ENCODE data around the gene SLC35G6.

The SLC35G6 gene

DNA sequence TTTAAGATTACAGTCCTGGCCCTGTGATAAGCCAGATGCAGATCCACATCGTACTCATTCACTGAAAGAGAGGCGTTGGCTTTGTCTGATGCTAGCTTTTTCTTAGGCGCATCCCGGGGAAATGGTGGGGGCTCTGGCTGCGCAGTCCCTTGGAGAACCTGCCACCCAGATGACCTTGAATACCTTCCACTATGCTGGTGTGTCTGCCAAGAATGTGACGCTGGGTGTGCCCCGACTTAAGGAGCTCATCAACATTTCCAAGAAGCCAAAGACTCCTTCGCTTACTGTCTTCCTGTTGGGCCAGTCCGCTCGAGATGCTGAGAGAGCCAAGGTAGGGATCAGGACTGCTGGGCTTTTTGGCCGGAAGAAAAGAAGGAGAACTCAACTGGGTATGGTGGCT lies 26.9 kb downstream of the SLC35G6 start:
- no peak overlapping the region for H3K4me3 ChIP-seq (replicated peaks; ENCODE audit: low read depth, low read length)
- no peak for TF ChIP-seq CTCF (IDR thresholded peaks at IDR 0.05; ENCODE audit: low read depth, low read length, missing control alignments)
- DNase-seq (ENCODE audit: extremely low read depth, low read depth), result no peak

- DNase-seq (ENCODE audit: extremely low read depth, low read depth), result no peak
- no peak overlapping the region for H3K4me3 ChIP-seq (replicated peaks; ENCODE audit: low read depth, low read length)
- TF ChIP-seq CTCF (IDR thresholded peaks at IDR 0.05; ENCODE audit: low read depth, low read length, missing control alignments), result no peak
Observed at GRCh38 chr17:7508846-7509245, 27.6 kb downstream of the SLC35G6 start.

GRCh38 chr17:7509937-7510336 lies 28.7 kb downstream of the SLC35G6 start:
- TF ChIP-seq CTCF (IDR thresholded peaks at IDR 0.05; ENCODE audit: low read depth, low read length, missing control alignments), result no peak
- no peak overlapping the region for H3K4me3 ChIP-seq (replicated peaks; ENCODE audit: low read depth, low read length)
- no peak for DNase-seq (ENCODE audit: extremely low read depth, low read depth)

DNA sequence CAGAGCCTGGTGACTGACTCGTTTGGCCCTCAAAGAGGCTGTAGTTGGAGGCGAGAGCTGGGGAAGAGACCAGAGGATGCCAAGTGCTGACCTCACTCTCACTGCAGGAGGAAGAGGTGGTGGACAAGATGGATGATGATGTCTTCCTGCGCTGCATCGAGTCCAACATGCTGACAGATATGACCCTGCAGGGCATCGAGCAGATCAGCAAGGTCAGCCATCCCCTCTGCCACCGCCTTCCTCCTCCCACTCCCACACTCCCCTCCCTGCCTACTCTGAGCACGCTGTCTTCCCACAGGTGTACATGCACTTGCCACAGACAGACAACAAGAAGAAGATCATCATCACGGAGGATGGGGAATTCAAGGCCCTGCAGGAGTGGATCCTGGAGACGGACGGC lies 29.9 kb downstream of the SLC35G6 start:
- DNase-seq (ENCODE audit: extremely low read depth, low read depth), result no peak
- no peak for TF ChIP-seq CTCF (IDR thresholded peaks at IDR 0.05; ENCODE audit: low read depth, low read length, missing control alignments)
- H3K4me3 ChIP-seq (replicated peaks; ENCODE audit: low read depth, low read length), result no peak overlapping the region

GRCh38 chr17:7512105-7512504 lies 30.9 kb downstream of the SLC35G6 start:
- no peak for TF ChIP-seq CTCF (IDR thresholded peaks at IDR 0.05; ENCODE audit: low read depth, low read length, missing control alignments)
- no peak for DNase-seq (ENCODE audit: extremely low read depth, low read depth)
- no peak overlapping the region for H3K4me3 ChIP-seq (replicated peaks; ENCODE audit: low read depth, low read length)

DNA sequence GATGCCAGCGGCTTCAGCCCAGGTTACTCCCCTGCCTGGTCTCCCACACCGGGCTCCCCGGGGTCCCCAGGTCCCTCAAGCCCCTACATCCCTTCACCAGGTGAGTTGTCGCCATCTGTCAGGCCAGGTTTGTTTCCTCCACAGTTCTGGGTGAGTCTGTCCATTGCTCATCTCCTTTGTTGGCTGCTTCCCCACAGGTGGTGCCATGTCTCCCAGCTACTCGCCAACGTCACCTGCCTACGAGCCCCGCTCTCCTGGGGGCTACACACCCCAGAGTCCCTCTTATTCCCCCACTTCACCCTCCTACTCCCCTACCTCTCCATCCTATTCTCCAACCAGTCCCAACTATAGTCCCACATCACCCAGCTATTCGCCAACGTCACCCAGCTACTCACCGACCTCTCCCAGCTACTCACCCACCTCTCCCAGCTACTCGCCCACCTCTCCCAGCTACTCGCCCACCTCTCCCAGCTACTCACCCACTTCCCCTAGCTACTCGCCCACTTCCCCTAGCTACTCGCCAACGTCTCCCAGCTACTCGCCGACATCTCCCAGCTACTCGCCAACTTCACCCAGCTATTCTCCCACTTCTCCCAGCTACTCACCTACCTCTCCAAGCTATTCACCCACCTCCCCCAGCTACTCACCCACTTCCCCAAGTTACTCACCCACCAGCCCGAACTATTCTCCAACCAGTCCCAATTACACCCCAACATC lies 31.7 kb downstream of the SLC35G6 start:
- H3K4me3 ChIP-seq (replicated peaks; ENCODE audit: low read depth, low read length), result no peak overlapping the region
- no peak for DNase-seq (ENCODE audit: extremely low read depth, low read depth)
- no peak for TF ChIP-seq CTCF (IDR thresholded peaks at IDR 0.05; ENCODE audit: low read depth, low read length, missing control alignments)

Data from HFF-Myc (cell line).